ENCODE data around the gene SH3GL1. TPM values are rescaled to one million over a fixed set of nuclear protein-coding genes. Genes with fewer than 3 reads are reported as not detected.

The SH3GL1 gene
- total RNA-seq, 4 donors from 2014 or later: 16.5 to 63.2 (median 34.2) TPM

GRCh38 chr19:4320419-4320818, 79.9 kb downstream of the SH3GL1 start:
- intact Hi-C loops (cut with DNase I; ENCODE audit: low total_unique reads): no loop called here
- Histone ChIP-seq H3K36me3 (no peaks in the 10 kb centered on the region), H3K27me3 (no peaks in the 10 kb centered on the region), H3K9me3 (no peaks in the 10 kb centered on the region), H3K27ac (no peak overlapping the region), H3K4me3 (no peak overlapping the region), H3K4me1 (no peaks in the 10 kb centered on the region)
- in situ Hi-C loops (cut with MboI; ENCODE audit: low pct_ligation_motif_present in 1 of 4, low pct_unique_long_range_greater_than_20kb in 1 of 4, low sequenced_read_pairs in 3 of 4): no loop called here
- no peak for TF ChIP-seq EP300 (IDR thresholded peaks at IDR 0.05; ENCODE audit: low read depth)
- TF ChIP-seq CTCF (IDR thresholded peaks at IDR 0.05): no peak
- TF ChIP-seq POLR2AphosphoS5 (IDR thresholded peaks at IDR 0.05): no peak
- TF ChIP-seq POLR2A (IDR thresholded peaks at IDR 0.05): no peak
- DNase-seq: no peak
- 91 to 93% methylated on average over 2 of the region's 2 CpGs for WGBS, 2 donors (ENCODE audit: low coverage in 1 of 2)

GRCh38 chr19:4319067-4319718, 81.2 kb downstream of the SH3GL1 start:
- in situ Hi-C loops (cut with MboI; ENCODE audit: low pct_ligation_motif_present in 1 of 4, low pct_unique_long_range_greater_than_20kb in 1 of 4, low sequenced_read_pairs in 3 of 4): no loop called here
- H3K27me3 ChIP-seq: no peaks in the 10 kb centered on the region
- no peaks in the 10 kb centered on the region for H3K9me3 ChIP-seq
- TF ChIP-seq EP300 (IDR thresholded peaks at IDR 0.05; ENCODE audit: low read depth): no peak
- TF ChIP-seq POLR2A (IDR thresholded peaks at IDR 0.05): no peak
- no peak for TF ChIP-seq CTCF (IDR thresholded peaks at IDR 0.05)
- no peak for DNase-seq
- no peak overlapping the region for H3K4me3 ChIP-seq
- H3K27ac ChIP-seq: no peak overlapping the region
- H3K36me3 ChIP-seq: no peaks in the 10 kb centered on the region
- 92% methylated on average over 2 of the region's 2 CpGs; no CpG with 5 or more reads in 1 of the 2 donors for WGBS, 2 donors (ENCODE audit: low coverage in 1 of 2)
- peaks cover 0 to 3% (median 0%) of the 10 kb centered on the region in 4 donors for H3K4me1 ChIP-seq
- intact Hi-C loops (cut with DNase I; ENCODE audit: low total_unique reads): no loop called here

GRCh38 chr19:4318460-4318859, 81.9 kb downstream of the SH3GL1 start:
- H3K4me1 ChIP-seq: peaks cover 0 to 10% (median 0%) of the 10 kb centered on the region in 4 donors
- TF ChIP-seq EP300 (IDR thresholded peaks at IDR 0.05; ENCODE audit: low read depth): no peak
- no peak for TF ChIP-seq CTCF (IDR thresholded peaks at IDR 0.05)
- no peak for TF ChIP-seq POLR2AphosphoS5 (IDR thresholded peaks at IDR 0.05)
- TF ChIP-seq POLR2A (IDR thresholded peaks at IDR 0.05): no peak
- in situ Hi-C loops (cut with MboI; ENCODE audit: low pct_ligation_motif_present in 1 of 4, low pct_unique_long_range_greater_than_20kb in 1 of 4, low sequenced_read_pairs in 3 of 4): no loop called here
- no peaks in the 10 kb centered on the region for H3K9me3 ChIP-seq
- intact Hi-C loops (cut with DNase I; ENCODE audit: low total_unique reads): no loop called here
- H3K27me3 ChIP-seq: no peaks in the 10 kb centered on the region
- H3K4me3 ChIP-seq: no peak overlapping the region
- no peak for DNase-seq
- no peak overlapping the region for H3K27ac ChIP-seq
- no peaks in the 10 kb centered on the region for H3K36me3 ChIP-seq
- 93 to 100% methylated on average over 1 to 7 of the region's 7 CpGs for WGBS, 2 donors (ENCODE audit: low coverage in 1 of 2)

DNA sequence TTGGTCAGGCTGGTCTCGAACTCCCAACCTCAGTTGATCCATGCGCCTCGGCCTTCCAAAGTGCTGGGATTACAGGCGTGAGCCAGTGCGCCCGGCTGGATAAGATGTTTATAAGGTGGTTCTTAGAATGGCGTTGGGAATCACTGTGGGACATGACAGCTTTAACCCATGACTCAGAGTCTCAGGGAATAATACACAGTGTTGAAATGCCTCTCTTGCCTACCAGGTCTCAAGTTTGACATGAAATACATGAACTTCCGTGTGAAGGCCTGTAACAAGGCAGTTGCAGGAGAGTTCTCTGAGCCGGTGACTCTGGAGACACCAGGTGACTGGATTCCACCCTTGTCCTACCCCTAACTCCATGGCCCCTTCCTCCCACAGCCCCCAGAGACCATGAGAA, 83.4 kb downstream of the SH3GL1 start:
- WGBS, 2 donors (ENCODE audit: low coverage in 1 of 2): 88 to 92% methylated on average over 7 to 9 of the region's 9 CpGs
- Histone ChIP-seq H3K36me3 (no peaks in the 10 kb centered on the region), H3K27me3 (no peaks in the 10 kb centered on the region), H3K27ac (no peak overlapping the region), H3K4me3 (no peak overlapping the region), H3K9me3 (no peaks in the 10 kb centered on the region), H3K4me1 (peaks cover 0 to 10% (median 0%) of the 10 kb centered on the region in 4 donors)
- intact Hi-C loops (cut with DNase I; ENCODE audit: low total_unique reads): no loop called here
- no peak for TF ChIP-seq CTCF (IDR thresholded peaks at IDR 0.05)
- no peak for TF ChIP-seq POLR2AphosphoS5 (IDR thresholded peaks at IDR 0.05)
- TF ChIP-seq POLR2A (IDR thresholded peaks at IDR 0.05): no peak
- TF ChIP-seq EP300 (IDR thresholded peaks at IDR 0.05; ENCODE audit: low read depth): no peak
- in situ Hi-C loops (cut with MboI; ENCODE audit: low pct_ligation_motif_present in 1 of 4, low pct_unique_long_range_greater_than_20kb in 1 of 4, low sequenced_read_pairs in 3 of 4): no loop called here
- no peak for DNase-seq
